Measurements from ENCODE around the gene TMPRSS7.

The TMPRSS7 gene

GRCh38 chr3:111999484-112000324 is 34.8 kb upstream of the TMPRSS7 start:
- peak overlapping the region; percentile 57 for H3K4me3 ChIP-seq (ENCODE audit: control insufficient read depth, low read depth, low read length)
- DNase-seq (ENCODE audit: low read depth) = no peak
- TF ChIP-seq CTCF (conservative IDR thresholded peaks at IDR 0.05; ENCODE audit: control insufficient read depth, insufficient read depth, low read depth, low read length) = no peak

- DNase-seq (ENCODE audit: low read depth) = no peak
- H3K4me3 ChIP-seq (ENCODE audit: control insufficient read depth, low read depth, low read length) = no peak overlapping the region
- no peak for TF ChIP-seq CTCF (conservative IDR thresholded peaks at IDR 0.05; ENCODE audit: control insufficient read depth, insufficient read depth, low read depth, low read length)
Measured at GRCh38 chr3:112000367-112000771, 34.2 kb upstream of the TMPRSS7 start.

GRCh38 chr3:112000966-112001365 is 33.6 kb upstream of the TMPRSS7 start:
- no peak overlapping the region for H3K4me3 ChIP-seq (ENCODE audit: control insufficient read depth, low read depth, low read length)
- no peak for TF ChIP-seq CTCF (conservative IDR thresholded peaks at IDR 0.05; ENCODE audit: control insufficient read depth, insufficient read depth, low read depth, low read length)
- no peak for DNase-seq (ENCODE audit: low read depth)

GRCh38 chr3:112001526-112001925 is 33.0 kb upstream of the TMPRSS7 start:
- no peak for TF ChIP-seq CTCF (conservative IDR thresholded peaks at IDR 0.05; ENCODE audit: control insufficient read depth, insufficient read depth, low read depth, low read length)
- no peak overlapping the region for H3K4me3 ChIP-seq (ENCODE audit: control insufficient read depth, low read depth, low read length)
- no peak for DNase-seq (ENCODE audit: low read depth)

GRCh38 chr3:112002096-112002971 is 32.2 kb upstream of the TMPRSS7 start:
- TF ChIP-seq CTCF (conservative IDR thresholded peaks at IDR 0.05; ENCODE audit: control insufficient read depth, insufficient read depth, low read depth, low read length) = no peak
- DNase-seq (ENCODE audit: low read depth) = peak; percentile 72
- no peak overlapping the region for H3K4me3 ChIP-seq (ENCODE audit: control insufficient read depth, low read depth, low read length)

GRCh38 chr3:112003321-112004080 is 31.0 kb upstream of the TMPRSS7 start:
- TF ChIP-seq CTCF (conservative IDR thresholded peaks at IDR 0.05; ENCODE audit: control insufficient read depth, insufficient read depth, low read depth, low read length) = no peak
- DNase-seq (ENCODE audit: low read depth) = no peak
- H3K4me3 ChIP-seq (ENCODE audit: control insufficient read depth, low read depth, low read length) = no peak overlapping the region
